HepG2 (cell line): ENCODE results near the gene ARHGAP5. TPM values are rescaled to one million over a fixed set of nuclear protein-coding genes. Genes with fewer than 3 reads are reported as not detected.

Source experiments
- HHEX ChIP-seq: IDR thresholded peaks from 2 replicates; pipeline ENCODE4 v1.6.1; 2016; ENCODE audit warnings: control low read depth
- MATR3 ChIP-seq: sonication (generic); formaldehyde crosslinking; IDR thresholded peaks from 2 replicates; pipeline ENCODE4 v1.4.0; 2020; ENCODE audit warnings: missing genetic modification reagents
- ZBTB3 ChIP-seq: sonication (generic); formaldehyde crosslinking; IDR thresholded peaks from 2 replicates; pipeline ENCODE4 v1.4.0; 2020; ENCODE audit warnings: low read depth, mild to moderate bottlenecking, moderate library complexity, missing genetic modification reagents, borderline replicate concordance
- ZBTB42 ChIP-seq: sonication (generic); formaldehyde crosslinking; IDR thresholded peaks from 2 replicates; pipeline ENCODE4 v1.5.0; 2020; ENCODE audit warnings: mild to moderate bottlenecking, missing genetic modification reagents
- ZMYM3 ChIP-seq: sonication (generic); formaldehyde crosslinking; IDR thresholded peaks from 2 replicates; pipeline ENCODE4 v1.5.1; 2020; ENCODE audit warnings: mild to moderate bottlenecking, missing genetic modification reagents
- ZNF124 ChIP-seq: sonication (generic); formaldehyde crosslinking; IDR thresholded peaks from 2 replicates; pipeline ENCODE4 v1.4.0; 2020; ENCODE audit warnings: missing genetic modification reagents
- ZNF24 ChIP-seq: fragments of 450-650 bp; IDR thresholded peaks from 2 replicates; pipeline ENCODE4 v1.6.1; 2017; ENCODE audit warnings: antibody characterized with exemption, mild to moderate bottlenecking
- ZNF543 ChIP-seq: sonication (generic); formaldehyde crosslinking; IDR thresholded peaks from 2 replicates; pipeline ENCODE4 v1.4.0; 2020; ENCODE audit warnings: mild to moderate bottlenecking, missing genetic modification reagents
- ZNF547 ChIP-seq: sonication (generic); formaldehyde crosslinking; IDR thresholded peaks from 2 replicates; pipeline ENCODE4 v1.5.1; 2020; ENCODE audit warnings: mild to moderate bottlenecking, missing genetic modification reagents
- ZNF607 ChIP-seq: sonication (generic); formaldehyde crosslinking; IDR thresholded peaks from 2 replicates; pipeline ENCODE4 v1.5.1; 2020; ENCODE audit warnings: missing genetic modification reagents, mild to moderate bottlenecking, borderline replicate concordance
- ZNF652 ChIP-seq: IDR thresholded peaks from 2 replicates; pipeline ENCODE4 v1.6.1; 2016; ENCODE audit warnings: low read depth, borderline replicate concordance
- polyA plus RNA-seq, 8 experiments: library from polyadenylated mRNA; depleted of rRNA in 3 of 8; stranded (reverse) in 7 of 8; unstranded in 1 of 8; fragments of >200 nt; fragmentation: Illumina TruSeq in 4 of 8; extraction: Trizol in 4 of 8; gene quantifications; 2 replicates each; pipeline versions ENCODE4 v1.2.1 to v1.2.3, GENCODE V29; 2011 to 2016; ENCODE audit warnings: low read depth in 4 of 8, missing spikeins in 1 of 8, mixed read lengths in 1 of 8; ENCODE audit not compliant: insufficient read depth in 1 of 8
- total RNA-seq, 5 experiments: library from RNA; depleted of rRNA; stranded (reverse); fragments of >200 nt; fragmentation: Illumina TruSeq; extraction: Trizol; gene quantifications; 2 replicates each; pipeline ENCODE4 v1.2.3, GENCODE V29; 2016; ENCODE audit warnings: low read depth in 1 of 5
- TF ChIP-seq, protein P1 (sequence below): IDR thresholded peaks from 2 replicates; pipeline ENCODE4 v1.6.1; 2012; ENCODE audit warnings: low read length, improper control_type of control experiment
- TF ChIP-seq, protein P2 (sequence below): sonication (generic); formaldehyde crosslinking; IDR thresholded peaks from 2 replicates; pipeline ENCODE4 v1.5.0; 2020; ENCODE audit warnings: missing genetic modification reagents
- TF ChIP-seq, protein P3 (sequence below), 2 experiments: sonication (generic) in 1 of 2; formaldehyde crosslinking in 1 of 2; IDR thresholded peaks; 2 replicates each; pipeline versions ENCODE4 v1.5.1 to v1.6.1; 2011 to 2020; ENCODE audit warnings: borderline replicate concordance in 1 of 2, low read depth in 1 of 2, low read length in 1 of 2, mild to moderate bottlenecking in 1 of 2, missing genetic modification reagents in 1 of 2, moderate library complexity in 1 of 2
- TF ChIP-seq, protein P4 (sequence below): sonication (generic); formaldehyde crosslinking; IDR thresholded peaks from 2 replicates; pipeline ENCODE4 v1.8.1; 2023; ENCODE audit warnings: mild to moderate bottlenecking, inconsistent platforms, moderate library complexity, missing genetic modification reagents, borderline replicate concordance
- TF ChIP-seq, protein P5 (sequence below): sonication (generic); formaldehyde crosslinking; IDR thresholded peaks from 2 replicates; pipeline ENCODE4 v1.8.0; 2022; ENCODE audit warnings: missing genetic modification reagents, low read depth, mild to moderate bottlenecking, borderline replicate concordance
- TF ChIP-seq, protein P6 (sequence below): sonication (generic); formaldehyde crosslinking; IDR thresholded peaks from 2 replicates; pipeline ENCODE4 v1.4.0; 2020; ENCODE audit warnings: missing genetic modification reagents

The ARHGAP5 gene
- total and polyA plus RNA-seq, 2 of the 13 experiments (the other 11 are each of a cell fraction or from before 2014, with no cell fraction given), result 33.7 to 144 TPM

DNA sequence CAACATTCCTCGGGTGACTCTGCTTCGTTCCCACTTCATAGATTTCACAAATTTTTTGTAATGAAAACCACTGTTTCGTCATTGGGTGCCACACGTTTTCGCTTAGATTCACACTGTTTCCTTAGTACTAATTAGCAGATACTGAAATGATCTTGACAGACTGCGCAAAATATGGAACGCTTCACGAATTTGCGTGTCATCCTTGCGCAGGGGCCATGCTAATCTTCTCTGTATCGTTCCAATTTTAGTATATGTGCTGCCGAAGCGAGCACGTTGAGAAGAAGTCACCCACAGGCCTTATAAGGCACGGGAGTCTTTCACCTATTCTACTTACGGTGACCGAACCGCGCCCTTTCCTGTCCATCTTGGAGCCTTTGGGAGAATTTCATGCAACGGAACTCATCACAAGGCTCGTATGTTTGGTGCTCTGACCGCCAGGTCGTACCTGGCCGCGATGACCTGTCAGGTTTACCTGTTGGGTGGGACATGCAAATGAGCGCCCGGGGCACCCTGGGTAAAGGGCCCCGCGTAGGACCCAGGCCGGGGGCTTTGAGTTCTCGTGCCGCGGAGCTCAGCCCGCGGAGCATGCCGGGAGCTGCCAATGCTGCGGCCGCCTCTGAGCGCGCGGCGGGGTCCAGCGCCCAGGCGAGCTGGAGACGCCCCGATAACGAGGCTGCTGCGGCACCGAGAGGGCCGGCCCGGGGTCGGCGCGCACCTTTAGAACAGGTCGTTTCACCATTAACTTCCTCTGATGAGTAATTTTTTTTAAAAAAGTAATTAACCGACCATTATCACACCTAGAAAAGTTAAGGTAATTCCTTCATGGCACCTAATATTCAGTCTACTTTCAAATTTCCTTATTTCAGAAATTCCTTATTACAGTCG lies 126.1 kb downstream of the ARHGAP5 start, which contains the start of gene RNU6-8 (continued):
- TF ChIP-seq, protein P1, sequence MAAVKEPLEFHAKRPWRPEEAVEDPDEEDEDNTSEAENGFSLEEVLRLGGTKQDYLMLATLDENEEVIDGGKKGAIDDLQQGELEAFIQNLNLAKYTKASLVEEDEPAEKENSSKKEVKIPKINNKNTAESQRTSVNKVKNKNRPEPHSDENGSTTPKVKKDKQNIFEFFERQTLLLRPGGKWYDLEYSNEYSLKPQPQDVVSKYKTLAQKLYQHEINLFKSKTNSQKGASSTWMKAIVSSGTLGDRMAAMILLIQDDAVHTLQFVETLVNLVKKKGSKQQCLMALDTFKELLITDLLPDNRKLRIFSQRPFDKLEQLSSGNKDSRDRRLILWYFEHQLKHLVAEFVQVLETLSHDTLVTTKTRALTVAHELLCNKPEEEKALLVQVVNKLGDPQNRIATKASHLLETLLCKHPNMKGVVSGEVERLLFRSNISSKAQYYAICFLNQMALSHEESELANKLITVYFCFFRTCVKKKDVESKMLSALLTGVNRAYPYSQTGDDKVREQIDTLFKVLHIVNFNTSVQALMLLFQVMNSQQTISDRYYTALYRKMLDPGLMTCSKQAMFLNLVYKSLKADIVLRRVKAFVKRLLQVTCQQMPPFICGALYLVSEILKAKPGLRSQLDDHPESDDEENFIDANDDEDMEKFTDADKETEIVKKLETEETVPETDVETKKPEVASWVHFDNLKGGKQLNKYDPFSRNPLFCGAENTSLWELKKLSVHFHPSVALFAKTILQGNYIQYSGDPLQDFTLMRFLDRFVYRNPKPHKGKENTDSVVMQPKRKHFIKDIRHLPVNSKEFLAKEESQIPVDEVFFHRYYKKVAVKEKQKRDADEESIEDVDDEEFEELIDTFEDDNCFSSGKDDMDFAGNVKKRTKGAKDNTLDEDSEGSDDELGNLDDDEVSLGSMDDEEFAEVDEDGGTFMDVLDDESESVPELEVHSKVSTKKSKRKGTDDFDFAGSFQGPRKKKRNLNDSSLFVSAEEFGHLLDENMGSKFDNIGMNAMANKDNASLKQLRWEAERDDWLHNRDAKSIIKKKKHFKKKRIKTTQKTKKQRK, result no peak
- TF ChIP-seq, protein P2, sequence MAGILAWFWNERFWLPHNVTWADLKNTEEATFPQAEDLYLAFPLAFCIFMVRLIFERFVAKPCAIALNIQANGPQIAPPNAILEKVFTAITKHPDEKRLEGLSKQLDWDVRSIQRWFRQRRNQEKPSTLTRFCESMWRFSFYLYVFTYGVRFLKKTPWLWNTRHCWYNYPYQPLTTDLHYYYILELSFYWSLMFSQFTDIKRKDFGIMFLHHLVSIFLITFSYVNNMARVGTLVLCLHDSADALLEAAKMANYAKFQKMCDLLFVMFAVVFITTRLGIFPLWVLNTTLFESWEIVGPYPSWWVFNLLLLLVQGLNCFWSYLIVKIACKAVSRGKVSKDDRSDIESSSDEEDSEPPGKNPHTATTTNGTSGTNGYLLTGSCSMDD (CRISPR knock-in tag), result 0 out of 2 replicates have a peak, but pooled peaks have one; percentile 95
- TF ChIP-seq HHEX, result no peak; the same call in 1 of the 2 replicates
- peak; percentile 96 for TF ChIP-seq ZNF24
- peak; percentile 99 for TF ChIP-seq ZNF607 (CRISPR knock-in tag)
- peak; percentile 43; the same call in 1 of the 2 replicates for TF ChIP-seq ZMYM3 (CRISPR knock-in tag)
- TF ChIP-seq, protein P3, sequence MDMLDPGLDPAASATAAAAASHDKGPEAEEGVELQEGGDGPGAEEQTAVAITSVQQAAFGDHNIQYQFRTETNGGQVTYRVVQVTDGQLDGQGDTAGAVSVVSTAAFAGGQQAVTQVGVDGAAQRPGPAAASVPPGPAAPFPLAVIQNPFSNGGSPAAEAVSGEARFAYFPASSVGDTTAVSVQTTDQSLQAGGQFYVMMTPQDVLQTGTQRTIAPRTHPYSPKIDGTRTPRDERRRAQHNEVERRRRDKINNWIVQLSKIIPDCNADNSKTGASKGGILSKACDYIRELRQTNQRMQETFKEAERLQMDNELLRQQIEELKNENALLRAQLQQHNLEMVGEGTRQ (IDR thresholded peaks at IDR 0.05; ENCODE audit: low read depth, low read length), result no peak
- TF ChIP-seq, protein P3 (CRISPR knock-in tag; IDR thresholded peaks at IDR 0.05; ENCODE audit: borderline replicate concordance), result no peak
- no peak for TF ChIP-seq ZNF652 (CRISPR knock-in tag)
- TF ChIP-seq MATR3, result no peak
- peak; percentile 19; the same call in 1 of the 2 replicates for TF ChIP-seq ZBTB3
- TF ChIP-seq, protein P4, sequence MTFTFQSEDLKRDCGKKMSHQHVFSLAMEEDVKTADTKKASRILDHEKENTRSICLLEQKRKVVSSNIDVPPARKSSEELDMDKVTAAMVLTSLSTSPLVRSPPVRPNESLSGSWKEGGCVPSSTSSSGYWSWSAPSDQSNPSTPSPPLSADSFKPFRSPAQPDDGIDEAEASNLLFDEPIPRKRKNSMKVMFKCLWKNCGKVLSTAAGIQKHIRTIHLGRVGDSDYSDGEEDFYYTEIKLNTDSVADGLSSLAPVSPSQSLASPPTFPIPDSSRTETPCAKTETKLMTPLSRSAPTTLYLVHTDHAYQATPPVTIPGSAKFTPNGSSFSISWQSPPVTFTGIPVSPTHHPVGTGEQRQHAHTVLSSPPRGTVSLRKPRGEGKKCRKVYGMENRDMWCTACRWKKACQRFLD (CRISPR knock-in tag), result peak; percentile 80; the same call in 1 of the 2 replicates
- no peak; the same call in 1 of the 2 replicates for TF ChIP-seq ZBTB42
- TF ChIP-seq, protein P5, sequence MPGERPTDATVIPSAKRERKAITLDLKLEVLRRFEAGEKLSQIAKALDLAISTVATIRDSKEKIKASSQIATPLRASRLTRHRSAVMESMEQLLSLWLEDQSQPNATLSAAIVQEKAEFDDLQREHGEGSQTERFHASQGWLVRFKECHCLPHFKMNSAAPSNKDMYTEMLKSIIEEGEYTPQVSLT (CRISPR knock-in tag), result peak; percentile 31
- TF ChIP-seq, protein P6, sequence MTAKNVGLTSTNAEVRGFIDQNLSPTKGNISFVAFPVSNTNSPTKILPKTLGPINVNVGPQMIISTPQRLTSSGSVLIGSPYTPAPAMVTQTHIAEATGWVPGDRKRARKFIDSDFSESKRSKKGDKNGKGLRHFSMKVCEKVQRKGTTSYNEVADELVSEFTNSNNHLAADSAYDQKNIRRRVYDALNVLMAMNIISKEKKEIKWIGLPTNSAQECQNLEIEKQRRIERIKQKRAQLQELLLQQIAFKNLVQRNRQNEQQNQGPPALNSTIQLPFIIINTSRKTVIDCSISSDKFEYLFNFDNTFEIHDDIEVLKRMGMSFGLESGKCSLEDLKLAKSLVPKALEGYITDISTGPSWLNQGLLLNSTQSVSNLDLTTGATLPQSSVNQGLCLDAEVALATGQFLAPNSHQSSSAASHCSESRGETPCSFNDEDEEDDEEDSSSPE, result peak; percentile 94
- peak; percentile 93 for TF ChIP-seq ZNF124 (CRISPR knock-in tag)
- TF ChIP-seq ZNF543 (CRISPR knock-in tag), result peak; percentile 39; the same call in 1 of the 2 replicates
- TF ChIP-seq ZNF547 (CRISPR knock-in tag), result peak; percentile 92
